ENCODE data around the gene ASCC1.

GRCh38 chr10:72079356-72079755 lies 136.7 kb downstream of the ASCC1 start:
- TF ChIP-seq CTCF (IDR thresholded peaks at IDR 0.05; ENCODE audit: poor library complexity) (no peak), EZH2 (IDR thresholded peaks at IDR 0.05; ENCODE audit: borderline replicate concordance) (no peak)
